Measurements from ENCODE around the gene FAAP100.
A peak's percentile ranks its signal among the peaks of the same experiment; 100 is the strongest.

Gene FAAP100

DNA sequence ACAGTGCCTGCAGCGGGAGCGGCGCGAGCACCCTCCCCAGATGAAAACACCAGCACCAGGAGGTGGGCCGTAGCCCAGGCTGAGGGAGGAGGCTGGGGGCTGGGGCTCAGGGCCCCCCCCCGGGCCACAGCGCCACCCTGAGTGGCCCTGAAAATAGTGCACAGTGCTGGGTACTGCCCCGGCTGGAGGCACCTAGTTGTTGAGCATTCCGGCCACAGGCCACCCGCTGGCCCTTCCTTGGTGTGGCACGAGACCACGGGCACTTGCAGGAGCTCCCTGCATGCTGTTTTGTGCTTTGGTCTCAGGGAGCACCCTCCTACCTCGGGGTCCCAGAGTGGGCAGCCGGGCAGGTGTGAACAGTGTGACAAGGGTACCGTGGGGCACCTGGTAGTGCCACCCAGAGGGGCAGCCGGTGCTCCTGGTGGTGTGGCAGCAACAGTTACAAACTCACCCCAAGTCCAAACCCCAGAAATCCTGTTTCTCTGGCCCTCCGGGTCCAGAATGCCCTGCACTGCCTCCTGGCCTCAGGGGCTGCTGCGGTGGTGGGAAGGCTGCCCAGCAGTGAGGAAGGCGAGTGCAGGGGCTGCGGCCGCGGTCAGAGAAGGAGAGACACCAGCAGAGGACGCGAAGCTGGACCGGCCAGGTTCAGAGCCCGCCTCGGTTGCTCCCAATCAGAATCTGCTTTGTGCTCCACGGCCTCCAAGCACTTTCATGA lies 12.0 kb downstream of the FAAP100 start:
- H3K4me1 ChIP-seq (ENCODE audit: control insufficient read depth in 5 of 5, insufficient read depth in 5 of 5, low read length in 5 of 5) = peaks cover 0 to 14% (median 4%) of the 10 kb centered on the region in 5 donors
- no peaks in the 10 kb centered on the region for H3K9me3 ChIP-seq (ENCODE audit: control insufficient read depth in 5 of 5, low read length in 5 of 5)
- no peak overlapping the region for H3K27ac ChIP-seq (ENCODE audit: low read depth, low read length)
- H3K36me3 ChIP-seq (ENCODE audit: control insufficient read depth in 5 of 5, insufficient read depth in 5 of 5, low read length in 5 of 5) = peaks cover 0 to 68% (median 61%) of the 10 kb centered on the region in 5 donors
- no peak overlapping the region for H3K9ac ChIP-seq (ENCODE audit: low read length in 5 of 5)
- H3K27me3 ChIP-seq (ENCODE audit: control insufficient read depth in 5 of 5, insufficient read depth in 4 of 5, low read length in 5 of 5) = peaks cover 14 to 32% (median 28%) of the 10 kb centered on the region in 5 donors
- no peak overlapping the region for H3K4me3 ChIP-seq (ENCODE audit: low read depth in 1 of 5, low read length in 5 of 5)

DNA sequence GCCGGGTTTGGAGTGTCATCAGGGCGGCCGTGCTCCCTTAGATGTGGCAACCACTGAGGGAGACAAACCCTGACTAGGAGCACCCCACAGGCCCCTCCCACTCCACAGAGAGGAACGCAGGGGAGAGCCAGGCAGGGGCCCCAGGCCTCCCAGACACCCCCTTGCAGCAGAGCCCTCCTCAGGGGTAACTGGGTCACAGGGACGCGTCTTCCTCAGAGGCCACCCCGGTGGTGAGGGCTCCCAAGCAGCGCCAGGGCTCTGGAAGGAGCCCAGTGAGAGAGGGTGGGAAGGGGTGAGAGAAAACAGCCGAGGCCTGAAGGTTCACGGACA lies 12.6 kb downstream of the FAAP100 start:
- no peaks in the 10 kb centered on the region for H3K9me3 ChIP-seq (ENCODE audit: control insufficient read depth in 5 of 5, low read length in 5 of 5)
- peaks cover 18 to 35% (median 33%) of the 10 kb centered on the region in 5 donors for H3K27me3 ChIP-seq (ENCODE audit: control insufficient read depth in 5 of 5, insufficient read depth in 4 of 5, low read length in 5 of 5)
- no peak overlapping the region for H3K4me3 ChIP-seq (ENCODE audit: low read depth in 1 of 5, low read length in 5 of 5)
- H3K36me3 ChIP-seq (ENCODE audit: control insufficient read depth in 5 of 5, insufficient read depth in 5 of 5, low read length in 5 of 5) = peaks cover 0 to 62% (median 56%) of the 10 kb centered on the region in 5 donors
- peaks cover 0 to 14% (median 4%) of the 10 kb centered on the region in 5 donors for H3K4me1 ChIP-seq (ENCODE audit: control insufficient read depth in 5 of 5, insufficient read depth in 5 of 5, low read length in 5 of 5)
- no peak overlapping the region for H3K9ac ChIP-seq (ENCODE audit: low read length in 5 of 5)
- no peak overlapping the region for H3K27ac ChIP-seq (ENCODE audit: low read depth, low read length)

- Histone ChIP-seq H3K4me1 (ENCODE audit: control insufficient read depth in 5 of 5, insufficient read depth in 5 of 5, low read length in 5 of 5) (peaks cover 0 to 14% (median 4%) of the 10 kb centered on the region in 5 donors), H3K27ac (ENCODE audit: low read depth, low read length) (no peak overlapping the region), H3K9me3 (ENCODE audit: control insufficient read depth in 5 of 5, low read length in 5 of 5) (no peaks in the 10 kb centered on the region), H3K9ac (ENCODE audit: low read length in 5 of 5) (no peak overlapping the region), H3K4me3 (ENCODE audit: low read depth in 1 of 5, low read length in 5 of 5) (no peak overlapping the region), H3K27me3 (ENCODE audit: control insufficient read depth in 5 of 5, insufficient read depth in 4 of 5, low read length in 5 of 5) (peaks cover 21 to 41% (median 40%) of the 10 kb centered on the region in 5 donors), H3K36me3 (ENCODE audit: control insufficient read depth in 5 of 5, insufficient read depth in 5 of 5, low read length in 5 of 5) (peaks cover 0 to 56% (median 50%) of the 10 kb centered on the region in 5 donors)
Observed at GRCh38 chr17:81538651-81539570, 13.2 kb downstream of the FAAP100 start.

- Histone ChIP-seq H3K4me3 (ENCODE audit: low read depth in 1 of 5, low read length in 5 of 5) (no peak overlapping the region), H3K9ac (ENCODE audit: low read length in 5 of 5) (no peak overlapping the region), H3K36me3 (ENCODE audit: control insufficient read depth in 5 of 5, insufficient read depth in 5 of 5, low read length in 5 of 5) (peaks cover 0 to 47% (median 41%) of the 10 kb centered on the region in 5 donors), H3K27me3 (ENCODE audit: control insufficient read depth in 5 of 5, insufficient read depth in 4 of 5, low read length in 5 of 5) (peaks cover 28 to 47% (median 42%) of the 10 kb centered on the region in 5 donors), H3K4me1 (ENCODE audit: control insufficient read depth in 5 of 5, insufficient read depth in 5 of 5, low read length in 5 of 5) (peaks cover 0 to 14% (median 4%) of the 10 kb centered on the region in 5 donors), H3K27ac (ENCODE audit: low read depth, low read length) (no peak overlapping the region), H3K9me3 (ENCODE audit: control insufficient read depth in 5 of 5, low read length in 5 of 5) (no peaks in the 10 kb centered on the region)
Observed at GRCh38 chr17:81537856-81538555, 14.1 kb downstream of the FAAP100 start.

DNA sequence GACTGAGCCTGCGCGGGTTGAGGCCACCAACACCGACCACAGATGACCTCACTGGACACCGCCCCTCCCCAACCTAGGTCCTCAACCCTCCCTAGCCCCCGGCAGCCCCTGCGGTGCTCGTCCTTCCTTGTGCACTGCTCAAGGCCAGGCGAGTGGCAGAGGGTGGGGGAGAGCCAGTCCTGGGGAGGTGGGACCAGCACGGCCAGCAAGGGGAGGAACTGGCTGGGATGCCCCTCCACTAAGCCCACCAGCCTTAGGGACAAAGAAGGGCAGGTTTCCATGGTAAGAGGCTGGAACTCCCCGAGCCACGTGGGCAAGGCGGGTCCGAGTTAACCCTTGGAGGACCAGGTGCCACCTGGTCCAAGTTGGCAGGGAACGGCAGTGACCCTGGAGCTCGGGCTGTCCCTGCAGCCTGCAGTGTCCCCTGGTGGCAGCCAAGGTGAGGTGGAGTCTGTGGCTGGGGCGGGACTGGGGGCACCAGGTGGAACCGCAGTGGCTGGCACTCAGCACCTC lies 14.8 kb downstream of the FAAP100 start:
- H3K9me3 ChIP-seq (ENCODE audit: control insufficient read depth in 5 of 5, low read length in 5 of 5) = no peaks in the 10 kb centered on the region
- H3K36me3 ChIP-seq (ENCODE audit: control insufficient read depth in 5 of 5, insufficient read depth in 5 of 5, low read length in 5 of 5) = peaks cover 0 to 41% (median 35%) of the 10 kb centered on the region in 5 donors
- peaks cover 29 to 50% (median 43%) of the 10 kb centered on the region in 5 donors for H3K27me3 ChIP-seq (ENCODE audit: control insufficient read depth in 5 of 5, insufficient read depth in 4 of 5, low read length in 5 of 5)
- no peak overlapping the region for H3K4me3 ChIP-seq (ENCODE audit: low read depth in 1 of 5, low read length in 5 of 5)
- no peak overlapping the region for H3K27ac ChIP-seq (ENCODE audit: low read depth, low read length)
- peak overlapping the region in 1 of 5 donors; percentile 26 for H3K9ac ChIP-seq (ENCODE audit: low read length in 5 of 5)
- peaks cover 0 to 14% (median 4%) of the 10 kb centered on the region in 5 donors for H3K4me1 ChIP-seq (ENCODE audit: control insufficient read depth in 5 of 5, insufficient read depth in 5 of 5, low read length in 5 of 5)

DNA sequence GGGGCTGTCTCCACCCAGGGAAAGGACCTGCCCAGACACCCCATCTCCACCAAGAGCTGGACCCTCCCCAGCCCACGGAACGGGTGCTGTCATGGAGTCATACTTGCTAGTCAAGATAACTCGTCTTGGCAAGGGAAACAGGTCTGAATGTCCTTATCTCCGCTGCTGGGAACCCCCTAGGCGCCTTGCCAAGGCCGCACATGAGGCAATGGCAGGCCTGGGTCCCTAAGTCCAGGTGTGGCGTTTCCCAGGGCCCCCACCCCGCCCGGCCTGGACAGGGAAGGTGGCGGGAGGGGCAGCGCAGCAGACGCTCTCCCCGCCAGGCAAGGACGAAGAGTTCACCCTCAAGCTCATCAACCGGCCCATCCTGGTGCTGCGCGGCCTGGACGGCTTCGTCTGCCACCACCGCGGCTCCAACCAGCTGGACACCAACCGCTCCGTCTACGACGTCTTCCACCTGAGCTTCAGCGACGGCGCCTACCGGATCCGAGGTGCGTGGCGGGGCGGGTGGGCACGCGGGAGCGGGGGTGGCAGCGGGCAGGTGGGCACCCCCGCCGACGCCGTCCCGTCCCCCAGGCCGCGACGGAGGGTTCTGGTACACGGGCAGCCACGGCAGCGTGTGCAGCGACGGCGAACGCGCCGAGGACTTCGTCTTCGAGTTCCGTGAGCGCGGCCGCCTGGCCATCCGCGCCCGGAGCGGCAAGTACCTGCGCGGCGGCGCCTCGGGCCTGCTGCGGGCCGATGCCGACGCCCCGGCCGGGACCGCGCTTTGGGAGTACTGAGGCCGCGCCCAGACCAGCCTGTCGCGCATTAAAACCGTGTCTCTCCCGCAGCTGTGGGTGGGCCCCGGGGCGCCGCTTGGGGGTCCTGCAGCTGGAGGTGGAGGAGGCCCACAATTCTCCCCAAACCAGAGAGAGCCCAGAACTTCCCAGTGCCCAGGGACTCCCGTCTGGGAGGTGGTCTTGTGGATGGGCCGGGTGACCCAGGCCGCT lies 15.6 kb downstream of the FAAP100 start:
- no peak overlapping the region for H3K27ac ChIP-seq (ENCODE audit: low read depth, low read length)

DNA sequence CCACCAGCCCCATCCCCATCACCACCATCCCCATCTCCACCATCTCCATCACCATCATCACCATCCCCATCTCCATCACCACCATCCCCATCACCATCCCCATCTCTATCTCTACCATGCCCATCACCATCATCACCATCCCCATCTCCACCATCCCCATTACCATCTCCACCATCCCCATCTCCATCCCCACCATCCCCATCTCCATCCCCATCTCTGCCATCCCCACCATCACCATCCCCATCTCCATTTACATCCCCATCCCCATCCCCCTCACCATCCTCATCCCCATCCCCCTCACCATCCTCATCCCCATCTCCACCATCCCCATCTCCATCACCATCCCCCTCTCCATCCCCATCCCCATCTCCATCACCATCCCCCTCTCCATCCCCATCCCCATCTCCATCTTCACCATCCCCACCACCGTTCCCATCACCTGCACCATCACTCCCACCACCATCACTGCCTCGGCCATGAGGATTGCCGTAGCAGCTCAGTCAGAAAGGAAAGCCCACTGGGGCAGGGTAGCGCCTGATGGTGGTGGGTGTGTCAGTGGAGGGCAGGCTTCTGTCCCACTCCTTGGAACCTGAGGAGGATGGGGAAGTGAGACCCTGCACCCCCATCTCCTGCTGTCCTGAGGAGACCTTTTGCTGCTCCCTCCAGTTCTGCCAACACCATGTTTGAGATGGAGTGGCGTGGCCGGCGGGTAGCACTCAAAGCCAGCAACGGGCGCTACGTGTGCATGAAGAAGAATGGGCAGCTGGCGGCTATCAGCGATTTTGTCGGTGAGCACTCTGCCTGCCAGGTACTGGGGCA lies 16.5 kb downstream of the FAAP100 start:
- Histone ChIP-seq H3K27me3 (ENCODE audit: control insufficient read depth in 5 of 5, insufficient read depth in 4 of 5, low read length in 5 of 5) (peaks cover 29 to 50% (median 43%) of the 10 kb centered on the region in 5 donors), H3K27ac (ENCODE audit: low read depth, low read length) (no peak overlapping the region)

More for the DNA sequence above, 15.6 kb downstream of the FAAP100 start:
- Histone ChIP-seq H3K36me3 (ENCODE audit: control insufficient read depth in 5 of 5, insufficient read depth in 5 of 5, low read length in 5 of 5) (peaks cover 0 to 37% (median 32%) of the 10 kb centered on the region in 5 donors), H3K27me3 (ENCODE audit: control insufficient read depth in 5 of 5, insufficient read depth in 4 of 5, low read length in 5 of 5) (peaks cover 29 to 50% (median 43%) of the 10 kb centered on the region in 5 donors), H3K9ac (ENCODE audit: low read length in 5 of 5) (peak overlapping the region in 1 of 5 donors; percentile 30), H3K9me3 (ENCODE audit: control insufficient read depth in 5 of 5, low read length in 5 of 5) (no peaks in the 10 kb centered on the region), H3K4me1 (ENCODE audit: control insufficient read depth in 5 of 5, insufficient read depth in 5 of 5, low read length in 5 of 5) (peaks cover 0 to 14% (median 4%) of the 10 kb centered on the region in 5 donors), H3K4me3 (ENCODE audit: low read depth in 1 of 5, low read length in 5 of 5) (no peak overlapping the region)

DNA sequence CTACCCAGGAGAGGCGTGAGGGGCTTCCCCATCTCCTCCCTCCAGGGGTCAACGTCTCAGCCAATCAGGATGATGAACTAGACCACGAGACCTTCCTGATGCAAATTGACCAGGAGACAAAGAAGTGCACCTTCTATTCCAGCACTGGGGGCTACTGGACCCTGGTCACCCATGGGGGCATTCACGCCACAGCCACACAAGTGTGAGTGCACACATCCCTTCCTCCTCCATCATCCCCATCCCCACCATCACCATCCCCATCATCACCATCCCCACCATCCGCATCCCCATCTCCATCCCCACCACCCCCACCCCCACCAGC lies 17.2 kb downstream of the FAAP100 start:
- Histone ChIP-seq H3K27me3 (ENCODE audit: control insufficient read depth in 5 of 5, insufficient read depth in 4 of 5, low read length in 5 of 5) (peaks cover 29 to 50% (median 43%) of the 10 kb centered on the region in 5 donors), H3K4me3 (ENCODE audit: low read depth in 1 of 5, low read length in 5 of 5) (no peak overlapping the region), H3K27ac (ENCODE audit: low read depth, low read length) (no peak overlapping the region), H3K36me3 (ENCODE audit: control insufficient read depth in 5 of 5, insufficient read depth in 5 of 5, low read length in 5 of 5) (peaks cover 0 to 21% (median 16%) of the 10 kb centered on the region in 5 donors), H3K9ac (ENCODE audit: low read length in 5 of 5) (no peak overlapping the region), H3K4me1 (ENCODE audit: control insufficient read depth in 5 of 5, insufficient read depth in 5 of 5, low read length in 5 of 5) (peaks cover 0 to 14% (median 4%) of the 10 kb centered on the region in 5 donors), H3K9me3 (ENCODE audit: control insufficient read depth in 5 of 5, low read length in 5 of 5) (no peaks in the 10 kb centered on the region)

More for the DNA sequence above, 16.5 kb downstream of the FAAP100 start:
- Histone ChIP-seq H3K9ac (ENCODE audit: low read length in 5 of 5) (no peak overlapping the region), H3K4me3 (ENCODE audit: low read depth in 1 of 5, low read length in 5 of 5) (no peak overlapping the region), H3K4me1 (ENCODE audit: control insufficient read depth in 5 of 5, insufficient read depth in 5 of 5, low read length in 5 of 5) (peaks cover 0 to 14% (median 4%) of the 10 kb centered on the region in 5 donors), H3K36me3 (ENCODE audit: control insufficient read depth in 5 of 5, insufficient read depth in 5 of 5, low read length in 5 of 5) (peaks cover 0 to 28% (median 23%) of the 10 kb centered on the region in 5 donors), H3K9me3 (ENCODE audit: control insufficient read depth in 5 of 5, low read length in 5 of 5) (no peaks in the 10 kb centered on the region)
